Measurements from ENCODE around the gene PSME3.

PSME3 gene

DNA sequence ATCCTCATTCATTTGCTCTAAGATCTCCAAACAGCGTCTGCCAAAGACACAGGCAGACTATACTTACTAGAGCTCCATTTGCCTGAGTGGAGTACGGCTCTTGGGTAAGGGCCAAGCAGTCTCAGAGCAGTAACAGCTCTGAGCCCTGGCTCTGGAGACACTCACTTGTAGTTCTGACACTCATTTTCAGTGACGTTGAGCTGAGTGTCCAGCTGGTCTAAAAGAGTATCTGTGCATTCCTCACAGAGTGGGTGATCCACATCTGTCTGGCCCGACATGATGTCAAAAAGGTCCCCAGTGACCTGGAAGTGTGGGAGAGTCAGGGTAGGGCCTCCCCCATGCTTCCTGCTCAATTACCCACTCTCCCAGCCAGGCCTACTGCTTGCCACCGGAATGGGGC lies 14.8 kb upstream of the PSME3 start:
- no peak for DNase-seq

DNA sequence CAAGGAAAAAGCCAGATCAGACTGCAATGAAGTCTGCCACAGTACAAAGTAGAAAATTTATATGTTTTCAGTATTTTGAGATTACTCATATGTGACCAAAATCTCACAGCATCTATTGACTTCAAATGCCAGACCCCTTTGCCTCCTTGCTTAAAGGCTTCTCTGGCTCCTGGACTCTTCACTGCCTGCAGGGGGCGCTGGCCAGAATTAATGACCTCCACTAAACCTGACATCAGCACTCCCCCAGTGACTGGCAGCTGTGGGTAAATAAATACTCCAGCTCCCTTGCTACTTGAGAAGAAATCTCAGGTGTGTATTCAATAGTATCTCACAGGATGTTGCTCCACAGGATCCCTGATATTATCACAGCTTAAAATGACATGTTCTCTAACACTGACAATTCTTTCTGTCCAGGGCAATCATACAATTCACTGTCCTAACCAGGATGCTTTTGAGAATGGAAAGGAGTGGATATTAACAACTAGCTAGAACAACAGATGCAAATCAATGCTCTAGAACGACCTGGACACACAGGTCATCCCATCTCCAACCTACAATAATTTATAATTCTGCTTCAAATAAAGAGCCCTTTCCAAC lies 13.2 kb upstream of the PSME3 start:
- DNase-seq: peak; percentile 34

DNA sequence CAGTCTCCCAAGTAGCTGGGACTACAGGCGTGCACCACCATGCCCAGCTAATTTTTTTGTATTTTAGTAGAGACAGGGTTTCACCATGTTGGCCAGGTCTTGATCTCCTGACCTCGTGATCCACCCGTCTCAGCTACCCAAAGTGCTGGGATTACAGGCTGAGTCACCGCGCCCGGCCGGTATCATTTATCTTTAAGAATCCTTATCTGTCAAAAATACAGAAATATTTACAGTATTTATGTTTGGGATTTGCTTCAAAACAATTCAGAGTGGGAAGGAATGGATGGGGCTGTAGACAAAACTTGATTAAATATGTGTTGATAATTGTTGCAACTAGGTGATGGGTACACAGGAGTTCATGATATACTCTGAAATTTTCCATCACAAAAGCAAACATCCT lies 12.0 kb upstream of the PSME3 start:
- DNase-seq: no peak

DNA sequence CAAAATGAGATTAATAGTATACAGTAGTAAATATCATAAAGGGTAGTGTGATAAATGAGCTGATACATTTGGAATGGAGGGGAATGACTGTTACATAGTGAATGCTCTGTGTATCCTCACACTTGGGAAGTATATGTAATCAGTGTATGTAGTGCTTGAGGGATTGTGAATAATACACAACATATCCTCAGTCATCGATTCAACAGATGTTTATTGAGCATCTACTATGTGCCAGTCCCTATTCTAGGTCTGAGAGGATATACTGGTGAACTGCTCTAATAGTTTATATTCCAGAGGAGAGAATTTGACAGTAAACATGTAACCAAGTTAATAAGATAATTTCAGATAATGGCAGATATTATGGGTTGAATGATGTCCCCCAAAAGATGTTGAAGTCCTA lies 5.7 kb upstream of the PSME3 start:
- DNase-seq: no peak

DNA sequence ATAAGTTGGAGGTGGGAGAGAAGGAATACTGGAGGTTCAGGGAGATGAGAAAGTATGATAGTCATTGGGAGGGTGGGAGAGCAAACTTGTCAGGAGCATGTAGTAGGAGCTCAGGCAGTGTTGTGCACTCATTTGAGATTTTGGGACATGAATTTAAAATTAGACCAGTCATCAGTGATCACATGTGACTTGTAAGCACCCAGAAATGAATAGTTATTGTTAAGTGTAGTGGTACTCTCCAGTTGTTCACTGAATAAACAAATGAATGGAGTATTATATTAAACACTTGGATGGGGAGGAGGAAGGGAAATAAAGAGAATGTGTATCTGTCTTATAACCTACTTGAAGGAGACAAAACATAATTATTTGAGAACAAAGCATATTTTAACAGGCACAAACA lies 2.2 kb upstream of the PSME3 start:
- no peak for DNase-seq

DNA sequence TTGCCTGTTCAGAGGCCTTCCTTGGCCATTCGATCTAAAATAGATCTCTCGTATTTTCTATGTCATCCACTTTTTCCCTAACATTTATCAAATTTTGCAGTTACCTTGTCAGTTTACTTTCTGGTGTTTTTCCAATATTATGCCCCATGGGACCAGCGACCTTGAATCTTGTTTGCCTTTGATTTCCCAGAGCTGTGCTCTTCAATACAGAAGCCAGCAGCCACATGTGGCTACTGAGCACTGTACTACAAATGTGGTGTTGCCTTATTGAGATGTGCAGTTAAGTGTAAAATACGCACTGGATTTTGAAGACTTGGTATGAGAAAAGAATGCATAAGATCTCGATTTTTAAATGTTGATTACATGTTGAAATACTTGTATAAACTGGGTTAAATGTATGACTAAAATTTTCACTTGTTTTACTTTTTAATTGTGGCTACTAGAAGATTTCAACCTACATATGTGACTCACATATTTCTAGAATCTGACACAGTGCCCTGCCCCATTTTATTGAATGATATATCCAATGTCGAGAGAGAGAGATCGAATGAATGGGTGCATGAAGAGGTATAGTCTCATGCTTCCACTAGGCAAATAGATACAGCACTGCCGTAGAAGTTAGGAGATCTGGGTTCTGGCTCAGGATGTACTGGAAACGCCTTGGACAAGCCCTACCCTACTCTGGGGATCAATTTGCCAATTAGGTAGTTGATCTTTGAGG lies 824 bp upstream of the PSME3 start:
- DNase-seq: no peak

DNA sequence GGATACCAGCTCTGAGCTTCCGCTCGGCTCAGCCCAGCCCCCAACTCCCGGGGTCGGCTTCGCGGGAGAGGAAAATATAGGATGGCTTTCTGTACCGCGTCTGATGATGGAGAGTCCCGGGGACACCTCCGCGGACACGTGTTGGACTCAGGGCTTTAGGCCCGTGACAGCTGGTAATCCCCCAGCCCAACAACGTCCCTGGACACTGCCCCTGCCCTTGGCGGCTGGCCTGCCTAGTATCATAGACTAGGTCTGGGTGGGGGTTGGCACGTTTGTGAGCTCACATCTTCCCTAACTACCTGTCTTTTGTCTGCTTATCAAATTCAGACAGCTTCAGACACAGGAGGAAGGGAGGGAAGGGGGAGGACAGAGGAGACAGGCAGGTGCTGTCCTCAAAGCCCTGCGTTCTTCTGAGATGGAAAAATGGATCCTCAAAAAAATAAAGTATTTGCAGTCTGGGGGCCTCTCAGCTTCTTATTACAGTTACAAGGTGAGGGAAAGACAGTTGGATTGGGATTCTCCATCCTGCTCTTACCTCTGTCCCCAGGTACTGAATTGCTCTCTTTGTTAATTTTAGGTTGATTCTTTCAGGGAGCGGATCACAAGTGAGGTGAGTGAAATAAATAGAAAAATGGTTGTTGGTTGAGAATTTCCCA lies 698 bp downstream of the PSME3 start:
- DNase-seq: no peak

DNA sequence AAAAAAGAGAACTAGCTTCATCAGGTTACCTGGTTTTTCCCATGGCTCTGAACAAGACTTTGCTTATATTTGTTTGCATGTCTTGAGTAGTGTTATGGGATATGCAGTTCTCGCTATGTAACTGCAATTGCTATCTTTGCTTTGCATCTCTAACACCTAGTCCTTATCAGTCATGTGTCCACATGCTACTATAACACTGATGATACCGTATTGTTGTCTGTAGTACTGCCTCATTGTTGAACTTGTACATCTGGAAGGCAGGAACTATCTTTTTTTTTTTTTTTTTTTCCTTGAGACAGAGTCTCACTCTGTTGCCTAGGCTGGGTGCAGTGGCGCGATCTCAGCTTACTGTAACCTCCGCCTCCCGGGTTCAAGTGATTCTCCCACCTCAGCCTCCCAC lies 2.5 kb downstream of the PSME3 start:
- no peak for DNase-seq

DNA sequence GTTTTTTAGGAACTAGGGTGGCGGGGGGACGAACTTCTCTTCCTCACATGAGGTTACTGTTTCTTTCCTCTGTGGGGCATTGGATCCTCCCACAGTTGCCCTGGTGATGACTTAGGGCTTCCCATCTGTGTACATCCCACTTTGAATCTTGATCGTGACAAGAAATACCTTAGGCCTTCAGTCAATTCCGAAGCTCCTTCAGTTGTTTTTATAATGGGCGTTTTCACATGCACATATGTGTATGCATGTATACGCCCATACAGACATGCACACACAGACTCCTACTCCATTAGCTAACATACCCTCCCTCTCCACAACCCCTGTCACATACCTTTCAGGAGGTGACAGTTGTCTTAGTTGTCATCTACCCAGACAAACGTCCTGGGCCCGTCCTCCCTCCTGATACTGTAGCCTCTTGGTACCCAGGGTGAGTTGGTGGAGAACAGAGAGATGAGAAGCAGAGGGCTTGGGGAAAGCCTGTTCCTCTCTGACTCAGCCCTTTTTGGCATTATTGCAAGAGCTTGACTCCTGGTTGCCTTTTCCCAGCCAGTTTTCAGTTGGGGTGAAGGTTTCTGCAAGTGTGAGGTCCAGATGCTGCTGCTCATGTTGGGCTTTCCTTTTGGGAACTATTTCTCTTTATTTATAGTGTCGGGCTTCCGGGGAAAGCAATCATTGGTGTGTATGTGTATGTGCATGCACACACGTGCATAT lies 8.9 kb downstream of the PSME3 start:
- no peak for DNase-seq

DNA sequence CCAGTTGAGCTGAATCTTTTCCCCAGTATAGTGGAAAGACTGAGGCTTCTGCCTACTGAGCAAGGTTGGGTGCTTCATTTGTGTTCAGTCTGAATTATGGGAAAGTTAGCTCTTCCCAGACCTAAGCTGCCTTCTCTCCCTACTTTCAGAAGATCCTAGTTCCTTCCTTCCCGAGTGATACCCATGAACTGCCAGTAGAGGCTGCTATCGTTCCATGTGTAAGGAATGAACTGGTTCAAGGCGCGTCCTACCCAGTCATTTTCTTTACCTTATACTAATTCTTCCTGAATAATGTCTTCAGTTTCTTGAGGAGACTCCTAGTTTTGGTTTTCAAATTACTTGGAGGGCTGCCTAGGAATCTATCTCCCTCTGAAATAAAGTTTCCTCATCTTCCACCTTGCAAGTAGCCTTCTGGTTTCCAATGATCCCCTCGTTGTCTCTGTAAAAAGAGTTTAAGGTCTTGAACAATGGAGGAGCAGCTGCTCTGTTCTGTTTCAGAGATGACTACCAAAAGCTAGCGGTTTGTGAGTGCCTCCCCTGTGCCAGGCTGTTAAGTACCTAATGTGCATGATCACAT lies 10.2 kb downstream of the PSME3 start:
- DNase-seq: peak; percentile 49

DNA sequence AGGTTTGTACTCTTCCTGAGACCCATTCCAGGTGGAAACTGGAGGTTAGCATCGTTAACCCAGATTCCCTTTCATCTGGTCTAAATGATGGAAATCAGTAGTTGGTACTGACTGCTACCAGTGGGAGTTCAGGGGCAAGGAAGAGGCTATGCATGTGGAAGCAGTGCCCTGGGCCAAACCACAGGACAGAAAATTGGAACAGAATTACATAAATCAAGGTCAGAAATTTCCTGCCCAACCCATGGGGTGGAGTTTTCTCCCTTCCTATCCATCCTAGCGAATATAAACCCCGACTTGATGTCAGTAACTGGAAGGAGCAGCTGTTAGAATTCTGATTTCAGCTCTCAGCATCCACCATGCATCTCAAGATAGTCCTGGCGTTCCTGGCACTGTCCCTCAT lies 11.1 kb downstream of the PSME3 start, which contains the start of gene AOC2:
Gene AOC2 (plus strand): TSS at position 310 of the 400 bp plus-strand sequence. CDS start 47 bp downstream, at position 357.
- no peak for DNase-seq

DNA sequence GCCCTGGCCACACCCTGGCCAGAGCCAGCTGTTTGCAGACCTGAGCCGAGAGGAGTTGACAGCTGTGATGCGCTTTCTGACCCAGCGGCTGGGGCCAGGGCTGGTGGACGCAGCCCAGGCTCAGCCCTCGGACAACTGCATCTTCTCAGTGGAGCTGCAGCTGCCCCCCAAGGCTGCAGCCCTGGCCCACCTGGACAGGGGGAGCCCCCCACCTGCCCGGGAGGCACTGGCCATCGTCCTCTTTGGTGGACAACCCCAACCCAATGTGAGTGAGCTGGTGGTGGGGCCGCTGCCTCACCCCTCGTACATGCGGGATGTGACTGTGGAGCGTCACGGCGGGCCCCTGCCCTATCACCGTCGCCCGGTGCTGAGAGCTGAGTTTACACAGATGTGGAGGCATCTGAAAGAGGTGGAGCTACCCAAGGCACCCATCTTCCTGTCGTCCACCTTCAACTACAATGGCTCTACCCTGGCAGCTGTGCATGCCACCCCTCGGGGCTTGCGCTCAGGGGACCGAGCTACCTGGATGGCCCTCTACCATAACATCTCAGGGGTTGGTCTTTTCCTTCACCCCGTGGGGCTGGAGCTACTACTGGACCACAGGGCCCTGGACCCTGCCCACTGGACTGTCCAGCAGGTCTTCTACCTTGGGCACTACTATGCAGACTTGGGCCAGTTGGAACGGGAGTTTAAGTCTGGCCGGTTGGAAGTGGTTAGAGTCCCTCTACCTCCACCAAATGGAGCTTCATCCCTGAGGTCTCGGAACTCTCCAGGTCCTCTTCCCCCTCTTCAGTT lies 11.8 kb downstream of the PSME3 start:
- DNase-seq: no peak

DNA sequence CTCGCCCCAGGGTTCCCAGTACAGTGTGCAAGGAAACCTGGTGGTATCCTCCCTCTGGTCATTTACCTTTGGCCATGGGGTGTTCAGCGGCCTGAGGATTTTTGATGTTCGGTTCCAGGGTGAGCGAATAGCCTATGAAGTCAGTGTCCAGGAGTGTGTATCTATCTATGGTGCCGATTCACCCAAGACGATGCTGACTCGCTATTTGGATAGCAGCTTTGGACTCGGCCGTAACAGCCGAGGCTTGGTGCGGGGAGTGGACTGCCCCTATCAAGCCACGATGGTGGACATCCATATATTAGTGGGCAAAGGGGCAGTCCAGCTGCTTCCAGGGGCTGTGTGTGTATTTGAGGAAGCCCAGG lies 12.3 kb downstream of the PSME3 start:
- no peak for DNase-seq

DNA sequence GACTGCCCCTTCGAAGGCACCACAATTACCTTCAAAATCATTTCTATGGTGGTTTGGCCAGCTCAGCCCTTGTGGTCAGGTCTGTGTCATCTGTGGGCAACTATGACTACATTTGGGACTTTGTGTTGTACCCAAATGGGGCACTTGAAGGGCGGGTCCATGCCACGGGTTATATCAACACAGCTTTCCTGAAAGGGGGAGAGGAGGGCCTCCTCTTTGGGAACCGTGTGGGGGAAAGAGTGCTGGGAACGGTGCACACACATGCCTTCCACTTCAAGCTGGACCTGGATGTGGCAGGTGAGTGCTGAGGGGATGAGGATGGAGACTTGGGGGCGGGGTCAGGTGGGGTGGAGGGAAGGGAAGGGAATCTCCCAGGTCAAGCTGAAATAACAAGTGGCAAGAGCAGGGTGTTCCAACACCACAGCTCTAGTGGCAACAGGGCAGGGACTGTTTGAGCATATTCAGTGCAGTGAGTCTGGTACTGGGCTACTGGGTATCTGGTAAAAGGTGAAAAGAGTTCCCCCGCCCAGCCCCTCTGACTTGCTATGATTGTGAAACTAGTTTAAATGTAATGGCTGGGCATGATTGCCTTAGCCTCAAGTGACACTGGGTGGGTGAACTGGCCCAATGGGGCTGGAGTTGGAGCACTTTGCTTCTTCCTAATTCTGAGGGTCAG lies 12.9 kb downstream of the PSME3 start:
- no peak for DNase-seq

DNA sequence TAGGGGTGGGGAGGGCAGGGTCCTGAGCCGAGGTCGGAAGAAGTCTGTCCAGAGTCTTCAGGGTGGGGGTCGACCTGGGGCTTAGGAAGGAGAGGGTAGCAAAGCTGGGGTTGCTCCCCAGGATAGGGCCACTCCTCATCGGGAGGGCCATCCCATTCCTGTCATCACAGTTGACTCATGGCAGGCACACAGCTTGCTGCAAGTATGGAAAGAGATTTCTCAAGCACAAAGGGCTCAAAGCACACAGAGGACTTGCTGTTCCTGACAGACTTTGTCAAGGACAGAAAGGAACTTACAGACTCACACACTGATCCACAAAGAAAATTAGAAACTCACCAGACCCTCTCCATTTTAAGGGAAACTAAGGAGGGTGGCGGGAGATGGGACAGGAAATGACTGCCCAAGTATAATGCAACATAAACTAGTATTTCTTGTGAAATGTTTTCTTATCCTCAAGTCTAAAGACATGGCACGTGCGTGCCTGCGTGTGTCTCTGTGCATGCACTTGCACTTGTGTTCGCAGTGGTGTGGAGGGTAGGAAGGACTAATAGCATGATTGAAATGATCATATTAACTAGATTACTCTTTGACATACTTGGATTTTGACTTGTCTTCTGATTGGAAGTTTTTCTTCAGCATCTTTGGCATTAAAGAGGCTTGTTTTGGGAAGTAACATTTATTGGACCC lies 13.5 kb downstream of the PSME3 start:
- no peak for DNase-seq

DNA sequence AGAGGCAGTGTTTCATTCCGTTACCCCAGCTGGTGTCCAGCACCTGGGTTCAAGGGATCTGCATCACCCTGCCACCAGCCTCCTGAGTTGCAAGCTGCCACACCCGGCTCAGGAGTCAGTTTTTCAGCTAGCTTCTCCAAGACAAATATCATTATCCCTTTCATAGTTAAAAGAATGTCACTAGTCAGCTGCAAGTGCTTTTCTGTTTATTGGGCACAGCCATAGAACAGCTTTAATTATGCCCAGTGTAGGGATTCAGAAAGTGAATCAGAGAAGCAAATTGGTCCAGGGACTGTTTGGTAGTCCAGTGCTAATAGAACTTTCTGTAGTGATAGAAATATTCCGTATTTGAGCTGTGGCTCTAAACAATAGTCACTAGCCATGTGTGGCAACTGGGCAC lies 14.9 kb downstream of the PSME3 start:
- DNase-seq: no peak

DNA sequence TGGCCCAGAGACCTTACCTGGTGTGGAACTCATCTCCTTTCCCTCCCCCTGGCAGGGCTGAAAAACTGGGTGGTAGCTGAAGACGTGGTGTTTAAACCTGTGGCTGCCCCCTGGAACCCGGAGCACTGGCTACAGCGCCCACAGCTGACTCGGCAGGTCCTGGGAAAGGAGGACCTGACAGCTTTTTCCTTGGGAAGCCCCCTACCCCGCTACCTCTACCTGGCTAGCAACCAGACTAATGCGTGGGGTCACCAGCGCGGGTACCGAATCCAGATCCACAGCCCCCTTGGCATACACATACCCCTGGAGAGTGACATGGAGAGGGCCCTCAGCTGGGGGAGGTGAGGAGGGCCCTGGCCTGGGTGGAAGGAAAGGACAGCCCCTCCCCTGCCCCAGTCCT lies 15.8 kb downstream of the PSME3 start:
- no peak for DNase-seq

DNA sequence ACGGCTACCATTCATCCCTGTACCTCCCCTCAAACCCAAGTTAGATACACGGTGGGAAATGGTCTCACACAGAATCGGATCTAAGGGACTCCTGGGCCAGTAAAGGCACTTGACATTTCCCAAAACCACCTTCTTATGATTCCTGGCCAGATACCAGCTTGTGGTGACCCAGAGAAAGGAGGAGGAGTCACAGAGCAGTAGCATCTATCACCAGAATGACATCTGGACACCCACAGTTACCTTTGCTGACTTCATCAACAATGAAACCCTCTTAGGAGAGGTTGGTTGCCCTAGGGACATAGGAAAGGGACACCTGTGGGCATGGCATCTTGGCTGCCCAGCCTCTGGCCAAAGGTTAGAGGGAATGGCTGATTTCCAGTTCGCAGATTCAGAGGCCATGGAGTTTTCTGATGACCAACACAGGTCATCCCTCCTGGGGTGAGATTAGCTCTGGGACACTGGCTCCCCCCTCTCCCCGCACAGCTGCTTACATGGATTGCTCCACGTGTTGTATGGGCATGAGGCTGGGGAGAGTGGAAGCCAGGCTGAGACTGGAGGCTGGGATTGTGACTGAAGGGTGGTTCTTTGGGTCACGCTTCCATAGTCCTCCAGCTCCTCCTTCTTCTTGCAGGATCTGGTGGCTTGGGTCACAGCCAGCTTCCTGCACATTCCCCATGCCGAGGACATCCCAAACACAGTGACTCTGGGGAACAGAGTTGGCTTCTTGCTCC lies 16.4 kb downstream of the PSME3 start:
- no peak for DNase-seq

DNA sequence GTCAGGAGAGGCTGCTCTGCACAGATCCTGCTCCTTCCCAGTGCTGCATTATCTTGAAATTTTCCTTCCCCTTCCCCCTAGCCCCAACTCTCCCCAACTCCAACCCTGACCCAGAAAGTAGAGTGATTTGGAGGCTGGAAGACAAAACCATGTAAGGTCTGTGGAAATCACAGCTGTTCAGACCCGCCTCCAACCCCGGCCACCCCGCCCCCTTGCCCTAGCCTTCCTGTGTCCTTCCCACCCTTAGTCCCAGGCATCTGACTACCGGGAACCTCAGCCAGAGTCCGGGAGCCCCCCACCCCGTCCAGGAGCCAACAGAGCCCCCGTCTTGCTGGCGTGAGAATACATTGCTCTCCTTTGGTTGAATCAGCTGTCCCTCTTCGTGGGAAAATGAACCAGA lies 17.8 kb downstream of the PSME3 start, which contains the start of gene AOC3:
Gene AOC3 (plus strand): TSS at position 246 of the 400 bp plus-strand sequence. CDS start 145 bp downstream, at position 391.
- DNase-seq: no peak
